HL-60 (cell line): ENCODE data around the gene LILRB4.
"Not testable (repeated sequence)": the region's sequence is repeated elsewhere in the genome, so short reads cannot be mapped to it uniquely, and the experiment has no call there.

Experiments
- DNase-seq, 2 experiments: peaks; one replicate each; pipeline ENCODE4 v3.0.0-alpha.2; 2010 to 2020; ENCODE audit warnings: low read depth in 1 of 2, low spot score in 1 of 2
- H3K27ac ChIP-seq: fragments of 250-450 bp; sonication (Bioruptor Pico); replicated peaks from 2 replicates; pipeline ENCODE4 v1.5.1; 2020; ENCODE audit warnings: mild to moderate bottlenecking, moderate library complexity
- H3K27me3 ChIP-seq: fragments of 250-450 bp; sonication (Bioruptor Pico); 2 replicates; pipeline ENCODE4 v1.5.1; 2021; ENCODE audit warnings: mild to moderate bottlenecking, moderate library complexity; ENCODE audit not compliant: insufficient read depth, poor library complexity, severe bottlenecking
- H3K4me3 ChIP-seq: replicated peaks from 2 replicates; pipeline ENCODE4 v1.5.1; 2011; ENCODE audit warnings: mild to moderate bottlenecking, control low read depth, low read length; ENCODE audit not compliant: insufficient read depth
- CTCF ChIP-seq: IDR thresholded peaks from one replicate; pipeline ENCODE4 v1.5.1; 2011; ENCODE audit warnings: low read length, control low read depth, inconsistent platforms; ENCODE audit not compliant: insufficient read depth
- GABPA ChIP-seq: IDR thresholded peaks from 2 replicates; pipeline ENCODE4 v1.6.1; 2012; ENCODE audit warnings: low read depth
- POLR2AphosphoS5 ChIP-seq: IDR thresholded peaks from 2 replicates; pipeline ENCODE4 v1.6.1; 2012; ENCODE audit warnings: low read depth
- REST ChIP-seq: IDR thresholded peaks from 2 replicates; pipeline ENCODE4 v1.6.1; 2012; ENCODE audit warnings: low read depth; ENCODE audit not compliant: insufficient replicate concordance
- SPI1 ChIP-seq: IDR thresholded peaks from 2 replicates; pipeline ENCODE4 v1.6.1; 2012; ENCODE audit warnings: low read depth, mild to moderate bottlenecking, borderline replicate concordance

Gene LILRB4

GRCh38 chr19:54616821-54617560 is 45.8 kb upstream of the LILRB4 start:
- no peak for DNase-seq

GRCh38 chr19:54620464-54620863 is 42.3 kb upstream of the LILRB4 start:
- TF ChIP-seq CTCF (no peak), GABPA (no peak), POLR2AphosphoS5 (no peak), SPI1 (no peak), REST (no peak)
- DNase-seq, result no peak
- H3K27me3 ChIP-seq, result peaks cover 2% of the 10 kb centered on the region
- no peak overlapping the region for H3K4me3 ChIP-seq
- H3K27ac ChIP-seq, result no peak overlapping the region

More at GRCh38 chr19:54616821-54617560, 45.8 kb upstream of the LILRB4 start:
- Histone ChIP-seq H3K27me3 (peaks cover 2% of the 10 kb centered on the region), H3K27ac (no peak overlapping the region), H3K4me3 (no peak overlapping the region)
- TF ChIP-seq POLR2AphosphoS5, result no peak
- TF ChIP-seq REST, result no peak
- TF ChIP-seq CTCF, result no peak

GRCh38 chr19:54622431-54622830 is 40.4 kb upstream of the LILRB4 start:
- H3K4me3 ChIP-seq, result no peak overlapping the region
- DNase-seq, result no peak
- TF ChIP-seq CTCF (no peak), GABPA (no peak), POLR2AphosphoS5 (no peak), REST (no peak), SPI1 (no peak)
- no peak overlapping the region for H3K27ac ChIP-seq
- peaks cover 2% of the 10 kb centered on the region for H3K27me3 ChIP-seq

- not testable (repeated sequence) for H3K4me3 ChIP-seq, H3K27me3 ChIP-seq, H3K27ac ChIP-seq, DNase-seq
Observed at GRCh38 chr19:54624234-54624633, 38.6 kb upstream of the LILRB4 start.

GRCh38 chr19:54624934-54625730 is 37.7 kb upstream of the LILRB4 start:
- not testable (repeated sequence) for H3K27ac ChIP-seq, DNase-seq

More at GRCh38 chr19:54624934-54625730, 37.7 kb upstream of the LILRB4 start:
- not testable (repeated sequence) for H3K4me3 ChIP-seq, H3K27me3 ChIP-seq
